ENCODE data around the gene GLOD4.

- TF ChIP-seq POLR2A (IDR thresholded peaks at IDR 0.05) = no peak
- TF ChIP-seq CTCF (IDR thresholded peaks at IDR 0.05) = no peak
Measured at GRCh38 chr17:732067-732901, 49.8 kb downstream of the GLOD4 start, which contains the start of gene TLCD3A.
